VCaP (cell line): ENCODE data around the gene ISOC2.

ENCODE experiments used
- H3K27ac ChIP-seq: fragments of 450-650 bp; 2 replicates; pipeline ENCODE4 v1.5.1; 2017
- CTCF ChIP-seq: fragments of 450-650 bp; conservative IDR thresholded peaks from 2 replicates; pipeline ENCODE4 v1.5.1; 2017; ENCODE audit warnings: mild to moderate bottlenecking, moderate library complexity

Gene ISOC2

GRCh38 chr19:55464039-55464661 is 2.7 kb upstream of the ISOC2 start:
- H3K27ac ChIP-seq, result no peak overlapping the region
- no peak for TF ChIP-seq CTCF

GRCh38 chr19:55463583-55464031 is 2.2 kb upstream of the ISOC2 start:
- TF ChIP-seq CTCF, result no peak
- H3K27ac ChIP-seq, result no peak overlapping the region

GRCh38 chr19:55462722-55463121 is 1.3 kb upstream of the ISOC2 start:
- TF ChIP-seq CTCF, result no peak
- H3K27ac ChIP-seq, result peak overlapping the region; percentile 92

- peak overlapping the region; percentile 92 for H3K27ac ChIP-seq
- TF ChIP-seq CTCF, result no peak
Observed at GRCh38 chr19:55461974-55462626, 658 bp upstream of the ISOC2 start.

GRCh38 chr19:55460670-55461258 is 678 bp downstream of the ISOC2 start:
- H3K27ac ChIP-seq, result peak overlapping the region; percentile 92
- no peak for TF ChIP-seq CTCF

GRCh38 chr19:55459950-55460657 is 1.3 kb downstream of the ISOC2 start:
- TF ChIP-seq CTCF, result no peak
- peak overlapping the region; percentile 92 for H3K27ac ChIP-seq

- no peak for TF ChIP-seq CTCF
- peak overlapping the region; percentile 92 for H3K27ac ChIP-seq
Observed at GRCh38 chr19:55459551-55459949, 1.9 kb downstream of the ISOC2 start.
